GM19468 (cell line): Measurements from ENCODE around the gene EHBP1.

ENCODE experiments used
- ATAC-seq: cut with Tn5 transposase; IDR thresholded peaks from one replicate; pipeline ENCODE4 v1.9.1; 2021; ENCODE audit warnings: mild to moderate bottlenecking, moderate library complexity, moderate number of reproducible peaks; ENCODE audit not compliant: unreplicated experiment; ENCODE audit errors: extremely low read depth

EHBP1 gene

GRCh38 chr2:62705007-62705829 lies at the start of gene EHBP1:
EHBP1 (plus strand) TSS chr2:62705713; CDS start chr2:62707192, 1,479 bp downstream.
- peak; percentile 98 for ATAC-seq

DNA sequence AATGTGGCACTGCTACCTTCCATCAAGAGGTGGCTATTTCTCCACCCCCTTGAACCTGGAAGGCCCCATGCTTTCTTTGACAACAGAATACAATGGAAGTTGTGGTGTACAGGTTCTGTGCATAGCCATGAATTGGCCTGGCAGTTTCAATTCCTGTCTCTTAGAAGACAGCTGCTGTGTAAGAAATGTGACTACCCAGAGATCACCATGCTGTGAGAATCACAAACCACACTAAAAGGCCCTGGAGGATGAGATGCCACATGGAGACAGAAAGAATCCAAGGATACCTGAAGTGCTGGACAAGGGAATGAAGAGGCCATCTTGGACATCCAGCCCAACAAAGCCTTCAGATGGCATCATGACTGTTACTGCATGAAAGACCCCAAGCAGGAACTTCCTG lies 47.7 kb upstream of the EHBP1 start:
- ATAC-seq = peak; percentile 43

DNA sequence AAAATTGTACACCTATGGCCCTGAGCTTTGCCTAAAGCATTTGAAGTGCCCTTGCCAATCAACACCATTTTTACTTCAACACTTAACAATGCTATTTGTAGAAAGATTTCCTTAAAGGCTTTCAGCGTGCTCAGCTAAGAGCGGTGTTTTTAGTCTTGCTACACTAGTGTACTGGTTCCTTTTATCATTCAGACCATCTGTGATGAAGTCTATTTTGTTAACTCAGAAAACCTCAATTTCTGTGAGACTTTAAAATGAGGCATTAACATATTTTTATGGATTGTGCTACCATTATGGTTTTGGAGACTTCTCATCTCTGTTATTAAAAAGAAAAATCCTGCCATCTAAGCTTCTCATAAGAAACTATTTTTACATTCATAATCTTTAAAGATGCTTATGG lies 46.6 kb upstream of the EHBP1 start:
- no peak for ATAC-seq

DNA sequence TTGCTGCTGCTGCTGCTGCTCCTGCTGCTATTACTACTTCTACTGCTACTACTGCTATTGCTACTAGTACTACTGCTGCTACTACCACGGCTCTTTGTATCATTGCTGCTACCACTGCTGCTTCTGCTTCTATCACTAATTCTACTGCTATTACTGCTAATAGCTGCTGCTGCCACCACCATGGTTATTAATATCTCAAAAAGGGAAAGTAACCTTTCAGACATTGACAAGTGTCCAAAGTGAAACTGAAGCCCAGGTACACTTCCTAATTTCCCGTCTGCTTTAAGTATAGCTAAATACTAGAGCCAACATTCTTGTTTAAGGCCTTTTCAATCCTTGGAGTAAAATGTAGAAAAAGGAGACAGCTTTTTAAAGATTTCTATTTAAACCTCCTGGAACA lies 45.4 kb upstream of the EHBP1 start:
- no peak for ATAC-seq

DNA sequence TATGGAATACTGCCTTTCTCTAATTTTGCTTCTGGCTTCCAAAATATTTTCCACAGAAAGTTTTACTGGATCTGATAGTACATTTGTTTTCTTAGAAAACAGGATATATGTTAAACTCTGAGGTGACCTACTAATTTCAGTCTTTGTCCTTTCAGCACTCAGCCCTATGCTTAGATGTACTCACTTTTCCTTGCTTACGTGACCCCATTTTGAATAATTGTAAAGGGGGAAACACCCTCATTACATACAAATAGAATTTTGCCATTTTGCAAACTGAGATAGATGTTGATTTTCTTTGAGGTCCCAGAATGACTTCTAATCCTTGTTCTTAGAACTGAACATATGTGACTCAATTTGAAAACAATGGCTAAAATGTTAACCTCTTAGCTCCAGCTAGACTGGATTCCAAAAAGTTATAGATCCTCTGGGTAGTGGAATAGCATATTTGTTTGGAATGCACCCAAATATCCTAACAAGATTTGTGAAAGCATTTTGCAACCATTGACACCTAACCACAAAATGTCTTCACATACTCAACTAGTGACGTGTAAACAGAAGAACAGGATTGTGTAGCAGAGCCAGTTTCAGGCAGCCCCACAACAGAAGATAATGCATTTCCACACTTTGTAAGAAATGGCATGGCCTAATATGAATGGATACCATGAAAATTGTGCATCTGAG lies 44.8 kb upstream of the EHBP1 start:
- ATAC-seq = no peak

- ATAC-seq = no peak
Measured at GRCh38 chr2:62661263-62661635, 44.3 kb upstream of the EHBP1 start.

- ATAC-seq = no peak
Measured at GRCh38 chr2:62662131-62662530, 43.4 kb upstream of the EHBP1 start.

DNA sequence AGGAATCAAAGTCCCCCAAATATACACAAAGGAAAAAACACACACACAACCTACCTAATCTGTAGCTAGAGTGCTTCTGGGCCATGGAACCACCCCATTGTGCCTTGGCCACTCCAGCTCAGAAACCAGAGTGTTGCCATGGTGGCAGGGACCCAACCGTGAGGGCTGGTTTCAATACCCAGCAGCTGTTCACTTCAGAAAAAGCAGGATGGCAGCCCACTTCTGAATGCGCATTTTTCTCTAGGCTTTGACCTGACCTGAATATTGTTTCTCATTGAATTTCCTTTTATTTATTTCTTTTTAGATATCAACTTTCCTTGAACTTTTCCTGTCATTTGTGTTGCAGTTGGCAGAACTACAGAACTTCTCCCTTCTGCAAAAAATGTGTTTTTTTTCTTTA lies 43.0 kb upstream of the EHBP1 start:
- ATAC-seq = no peak

- ATAC-seq = no peak
Measured at GRCh38 chr2:62663411-62663810, 42.1 kb upstream of the EHBP1 start.

- ATAC-seq = no peak
Measured at GRCh38 chr2:62663920-62664795, 41.4 kb upstream of the EHBP1 start.

GRCh38 chr2:62665446-62665845 lies 40.1 kb upstream of the EHBP1 start:
- ATAC-seq = no peak

GRCh38 chr2:62669180-62669579 lies 36.3 kb upstream of the EHBP1 start:
- ATAC-seq = no peak

GRCh38 chr2:62672601-62673000 lies 32.9 kb upstream of the EHBP1 start:
- no peak for ATAC-seq

- ATAC-seq = no peak
Measured at GRCh38 chr2:62675062-62675461, 30.5 kb upstream of the EHBP1 start.

GRCh38 chr2:62685256-62685655 lies 20.3 kb upstream of the EHBP1 start:
- no peak for ATAC-seq

GRCh38 chr2:62686012-62686685 lies 19.4 kb upstream of the EHBP1 start:
- no peak for ATAC-seq

- no peak for ATAC-seq
Measured at GRCh38 chr2:62687636-62688035, 17.9 kb upstream of the EHBP1 start.

DNA sequence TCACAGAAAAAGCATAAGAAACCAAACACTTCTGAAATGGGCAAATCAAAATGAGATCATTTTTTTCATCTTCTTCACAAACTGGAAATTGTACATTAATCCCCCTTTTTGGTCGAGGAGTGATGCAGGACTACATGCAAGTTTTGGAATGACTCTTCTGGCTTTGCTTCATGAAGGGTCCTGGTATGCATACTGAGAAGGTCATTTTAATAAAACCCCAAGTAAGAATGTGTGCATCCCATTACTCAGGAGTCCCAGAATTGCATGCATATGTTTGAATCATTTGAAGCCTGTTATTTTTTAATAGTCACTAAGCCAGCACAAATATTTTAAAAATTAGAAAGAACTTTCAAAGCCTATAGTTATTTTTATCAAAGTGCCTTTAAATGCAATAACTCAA lies 16.7 kb upstream of the EHBP1 start:
- no peak for ATAC-seq

DNA sequence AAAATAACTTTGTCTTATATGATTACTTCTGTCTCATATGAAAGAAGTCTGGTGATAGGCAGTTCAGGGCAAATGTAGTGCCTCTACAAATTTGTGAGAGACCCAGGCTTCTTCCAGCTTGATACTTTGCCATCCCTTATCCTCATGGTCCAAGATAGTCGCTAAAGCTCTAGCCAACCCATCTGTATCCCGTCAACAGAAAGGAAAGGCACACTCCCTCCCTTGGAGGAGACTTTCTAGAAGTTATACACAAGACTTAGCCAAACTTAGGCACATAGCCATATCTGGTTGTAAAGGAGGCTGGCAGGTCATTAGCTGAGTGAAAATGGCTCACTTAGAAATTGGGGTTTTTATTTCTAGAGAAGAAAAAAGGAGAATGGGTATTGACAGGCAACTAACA lies 14.3 kb upstream of the EHBP1 start:
- ATAC-seq = no peak

GRCh38 chr2:62692225-62692624 lies 13.3 kb upstream of the EHBP1 start:
- no peak for ATAC-seq
